ENCODE results near the gene ZBTB34.

GRCh38 chr9:126906091-126906490 lies 45.7 kb downstream of the ZBTB34 start:
- TF ChIP-seq TAF7 (tag; IDR thresholded peaks at IDR 0.05) (no peak), CTCF (IDR thresholded peaks at IDR 0.05 in 2 of 3, conservative IDR thresholded peaks at IDR 0.05 in 1 of 3; ENCODE audit: insufficient read depth in 2 of 3, low read depth in 1 of 3, low read length in 3 of 3) (no peak), FOXJ2 (tag; IDR thresholded peaks at IDR 0.05) (no peak), ELK1 (CRISPR knock-in tag; IDR thresholded peaks at IDR 0.05) (no peak), U2AF2 (optimal IDR thresholded peaks at IDR 0.05; ENCODE audit: low read depth, low read length) (no peak), FOSL1 (tag; conservative IDR thresholded peaks at IDR 0.05) (no peak), MAFK (IDR thresholded peaks at IDR 0.05; ENCODE audit: low read length) (no peak), ZNF785 (CRISPR knock-in tag; IDR thresholded peaks at IDR 0.05) (no peak), EZH2 (IDR thresholded peaks at IDR 0.05; ENCODE audit: borderline replicate concordance, low read depth, low read length) (no peak), GTF2F1 (IDR thresholded peaks at IDR 0.05; ENCODE audit: low read depth, low read length) (no peak), ZNF274 (IDR thresholded peaks at IDR 0.05; ENCODE audit: borderline replicate concordance, low read depth, low read length) (no peak)

All from K562 (cell line).